Dermis microvascular lymphatic vessel endothelial cell (primary cell): ENCODE results near the gene DAPK2. TPM values are rescaled to one million over a fixed set of nuclear protein-coding genes. Genes with fewer than 3 reads are reported as not detected.

Source experiments
- DNase-seq, 2 donors: peaks; one replicate each; pipeline versions ENCODE4 v3.0.0 to v3.0.0-alpha.2; 2010; ENCODE audit warnings: low read depth in 2 of 2
- total RNA-seq: library from RNA; depleted of rRNA; stranded (reverse); fragments of >200 nt; gene quantifications from 2 replicates; pipeline ENCODE4 v1.2.1, GENCODE V29; 2014

Gene DAPK2
- total RNA-seq, 1 donor from 2014 or later, result 7.4 TPM

DNA sequence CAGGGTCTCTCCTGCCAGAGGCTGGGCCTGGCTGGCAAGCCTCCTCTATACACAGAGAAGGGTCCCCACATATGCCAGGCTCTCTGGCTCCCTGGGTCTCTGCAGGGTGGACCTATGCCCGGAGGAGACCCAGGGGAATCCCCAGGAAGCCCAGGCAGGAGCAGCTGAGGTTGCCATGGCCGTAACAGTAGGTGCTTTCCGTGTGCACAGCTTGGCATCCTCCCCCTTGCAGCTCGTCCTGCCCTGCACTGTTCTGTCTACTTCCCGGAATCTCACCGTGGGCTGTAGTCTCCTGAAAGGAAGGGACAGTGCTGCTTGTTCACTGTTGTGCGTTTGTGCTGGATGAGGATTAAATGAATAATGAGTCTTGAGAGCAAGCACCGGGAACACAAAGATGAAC is 47.8 kb downstream of the DAPK2 start:
- DNase-seq, result peak in 1 of 2 donors; percentile 27

DNA sequence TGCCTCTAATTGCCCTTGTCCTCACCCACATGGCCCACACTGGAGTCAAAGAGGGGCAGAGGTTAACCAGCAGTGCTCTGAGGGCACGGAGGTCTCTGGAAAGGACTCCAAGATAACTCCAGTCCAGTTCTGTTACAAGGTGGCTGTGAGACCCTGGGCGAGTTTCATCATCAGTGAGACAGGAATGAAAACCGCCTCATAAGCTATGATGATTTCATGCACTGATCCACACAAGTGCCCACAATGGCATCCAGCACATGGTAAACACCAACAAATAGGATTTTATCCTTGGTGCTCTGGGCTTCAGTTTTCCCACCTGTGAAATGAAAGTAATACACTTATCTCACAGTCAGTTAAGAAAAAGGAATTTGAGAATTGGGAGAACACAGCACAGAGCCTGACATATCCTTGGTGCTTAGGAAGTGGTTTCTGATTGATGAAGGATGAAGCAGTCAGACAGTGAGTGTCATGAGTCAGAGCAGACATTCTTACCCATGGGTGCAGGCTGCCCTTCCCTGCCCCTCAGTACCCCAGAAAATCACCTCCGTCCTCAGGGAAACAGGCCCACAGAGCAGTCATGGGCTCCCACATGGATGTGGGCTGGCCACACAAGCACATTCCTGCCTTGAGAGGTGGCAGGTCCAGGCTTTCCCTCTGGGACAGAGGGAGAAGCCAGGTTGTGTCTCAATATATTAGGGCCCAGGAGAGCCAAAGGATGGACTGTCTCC is 48.4 kb downstream of the DAPK2 start:
- no peak for DNase-seq

DNA sequence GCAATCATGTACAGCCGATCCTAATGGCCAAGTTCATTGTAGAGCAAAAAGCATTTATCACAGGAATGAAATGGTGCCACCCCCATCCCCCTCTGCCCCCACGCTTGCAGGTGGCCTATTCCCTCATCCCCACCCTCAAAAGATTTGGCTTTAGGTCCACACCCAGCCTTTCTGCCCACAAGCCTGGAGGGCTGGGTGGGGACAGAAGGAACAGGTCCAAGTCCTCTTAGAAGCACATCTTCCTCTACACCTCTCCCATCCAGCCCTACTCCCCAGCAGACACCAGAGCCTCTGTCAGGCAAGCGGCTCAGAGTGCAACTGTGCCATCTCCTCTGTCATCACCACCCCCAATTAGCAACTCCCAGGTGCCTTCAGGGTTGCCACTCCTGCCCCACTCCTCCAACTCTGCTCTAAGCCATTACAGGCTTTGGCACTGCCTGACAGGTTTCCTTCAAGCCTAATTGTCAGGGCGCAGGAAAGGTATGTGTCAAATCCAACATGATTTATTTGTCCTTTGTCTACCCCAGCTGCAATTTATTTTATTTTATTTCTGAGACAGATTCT is 49.4 kb downstream of the DAPK2 start:
- no peak for DNase-seq

DNA sequence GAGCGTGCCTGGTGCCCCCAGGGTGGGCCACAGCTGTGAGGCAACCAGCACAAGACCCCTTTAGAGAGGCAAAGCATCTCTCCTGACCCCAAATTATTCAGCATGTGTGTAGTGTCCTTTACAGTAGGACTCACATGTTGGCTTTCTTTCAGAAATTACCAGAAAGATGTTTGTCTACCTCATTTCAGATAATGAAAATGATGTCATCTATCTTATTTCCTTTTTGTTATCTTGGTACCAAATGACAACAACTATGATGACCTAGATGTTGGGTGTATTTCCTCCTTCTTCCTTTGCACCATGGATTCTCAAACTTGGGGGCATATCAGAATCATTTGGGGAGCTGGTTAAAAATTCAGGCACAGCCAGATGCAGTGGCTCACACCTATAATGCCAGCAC is 50.5 kb downstream of the DAPK2 start:
- no peak for DNase-seq

DNA sequence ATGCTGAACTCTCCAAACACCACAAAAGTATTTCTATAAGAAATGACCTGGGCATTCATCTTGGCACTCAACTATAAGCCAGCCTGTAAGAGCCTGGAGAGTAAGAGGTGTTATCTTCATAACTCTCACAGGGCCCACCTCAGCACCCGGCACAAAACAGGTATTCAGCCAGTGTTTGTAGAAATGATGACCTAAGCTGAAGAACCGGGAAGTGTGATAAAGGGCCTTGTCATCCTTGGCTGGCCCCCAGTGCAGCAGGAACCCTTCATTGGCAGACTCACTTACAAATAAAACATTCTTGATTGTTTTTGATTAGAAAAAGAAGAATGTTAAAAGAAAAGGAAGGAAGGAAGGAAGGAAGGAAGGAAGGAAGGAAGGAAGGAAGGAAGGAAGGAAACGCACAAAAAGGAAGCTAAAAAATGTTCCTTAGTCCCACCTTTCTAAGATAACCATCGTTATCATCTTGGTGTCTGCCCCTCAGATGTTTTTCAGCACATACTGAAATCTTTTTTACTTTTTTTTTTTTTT is 52.1 kb downstream of the DAPK2 start:
- no peak for DNase-seq

DNA sequence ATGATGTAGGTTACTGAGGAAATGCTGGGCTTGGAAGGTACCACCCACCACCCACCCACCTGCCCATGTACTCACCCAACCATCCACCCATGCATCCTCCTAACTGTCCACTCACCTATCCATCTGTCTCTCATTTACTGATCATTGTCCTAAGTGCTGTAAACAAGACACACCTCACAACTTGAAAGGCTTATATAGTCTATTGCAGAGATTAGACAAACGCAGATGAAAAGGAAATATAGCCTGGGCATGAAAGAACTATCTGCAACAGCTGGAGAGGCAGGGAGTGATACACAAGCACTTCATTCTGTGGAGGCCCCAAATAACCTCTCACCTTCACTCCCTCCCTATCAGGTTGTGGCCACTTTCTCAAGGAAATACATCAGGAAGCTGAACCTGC is 54.0 kb downstream of the DAPK2 start:
- DNase-seq, result no peak

DNA sequence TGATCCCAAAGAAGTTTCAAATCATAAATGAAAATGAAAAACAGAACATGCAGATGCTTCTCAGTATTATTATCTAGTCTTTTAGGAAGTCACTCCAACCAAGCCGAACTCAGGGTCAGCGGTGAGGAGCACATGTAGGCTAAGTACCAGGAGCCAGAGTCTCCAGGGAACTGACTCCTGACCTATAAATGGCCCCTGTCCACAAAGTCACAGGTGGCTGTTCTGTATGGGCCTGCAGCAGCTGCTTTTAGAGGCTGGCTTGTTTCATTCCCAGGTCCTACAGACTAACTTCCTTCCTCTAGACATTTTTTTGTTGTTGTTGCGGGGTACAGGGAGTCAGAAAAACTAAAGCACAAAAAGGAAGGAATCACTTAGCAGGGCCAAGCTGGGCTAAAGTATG is 54.6 kb downstream of the DAPK2 start:
- DNase-seq, result peak; percentile 23 to 52

DNA sequence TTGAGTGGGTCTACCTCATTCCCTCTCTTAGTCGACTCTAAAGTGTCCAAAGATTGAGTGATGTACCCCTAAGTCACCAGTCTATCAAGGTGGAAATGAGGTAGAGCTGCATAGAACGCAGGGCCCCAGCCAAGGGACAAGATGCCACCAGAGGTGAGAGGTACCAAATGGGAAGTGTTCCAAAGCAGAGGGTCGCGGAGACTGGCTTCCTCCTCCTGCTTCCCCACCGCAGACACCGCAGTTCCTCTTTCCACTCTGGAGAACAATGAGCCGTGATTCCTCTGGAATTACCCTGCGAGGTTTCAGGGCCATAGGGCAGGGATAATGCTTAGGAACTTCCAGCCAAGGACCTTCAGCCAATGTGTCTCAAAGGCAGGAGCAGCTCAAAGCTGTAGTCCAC is 55.8 kb downstream of the DAPK2 start:
- DNase-seq, result peak in 1 of 2 donors; percentile 12

DNA sequence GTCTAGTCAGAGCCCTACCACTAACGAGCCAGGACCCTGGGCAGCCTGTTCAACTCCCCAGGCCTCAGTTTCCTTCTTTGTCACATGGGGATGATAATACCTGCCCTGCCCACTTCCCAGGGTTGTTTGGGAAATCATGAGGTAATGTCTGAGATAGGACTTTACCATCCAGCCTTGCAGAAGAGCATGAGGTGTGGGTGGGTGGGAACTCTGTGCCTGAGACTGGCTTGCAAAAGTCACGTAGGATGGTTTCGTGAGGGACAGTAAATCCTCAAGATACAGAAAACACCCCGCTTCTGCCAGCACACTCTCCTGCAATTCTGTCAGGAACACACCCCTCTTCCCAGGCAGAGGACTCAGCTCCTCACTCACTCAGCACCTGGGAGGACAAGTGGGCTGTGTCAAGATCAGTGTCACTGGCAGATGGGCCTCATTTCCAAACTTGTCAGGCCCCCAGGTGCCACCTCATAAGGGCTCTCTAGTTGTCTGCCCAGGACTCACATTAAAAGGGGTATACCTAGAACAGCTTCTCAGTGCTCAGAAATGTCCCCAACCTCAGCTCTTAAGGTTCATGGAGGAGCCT is 58.4 kb downstream of the DAPK2 start:
- no peak for DNase-seq

DNA sequence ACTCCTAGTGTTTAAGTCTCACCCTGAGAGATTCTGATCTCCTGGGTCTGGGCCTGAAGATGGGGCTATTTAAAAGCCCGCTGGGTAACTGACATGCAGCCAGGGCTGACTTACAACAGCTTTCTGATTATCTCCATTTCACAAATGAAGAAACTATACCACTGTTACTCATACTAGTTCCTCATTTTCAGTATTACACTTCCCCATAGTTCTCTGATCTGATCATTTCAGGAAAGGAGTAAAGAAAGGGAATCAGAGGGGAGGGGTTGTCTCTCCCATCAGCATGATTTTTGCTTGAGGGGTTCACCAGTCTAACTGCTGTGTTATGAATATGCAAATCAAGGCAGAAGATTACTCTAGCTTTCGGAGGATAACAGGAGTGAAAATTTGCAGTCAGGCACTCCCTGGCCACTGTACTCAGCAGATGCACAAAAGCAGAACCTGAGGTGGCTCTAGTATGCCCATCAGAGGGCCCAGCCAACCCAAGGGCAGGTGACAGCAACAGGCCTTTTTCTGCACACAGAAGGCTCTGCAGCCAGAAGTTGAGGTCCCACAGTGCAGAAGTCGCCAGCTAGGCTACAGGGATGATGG is 59.4 kb downstream of the DAPK2 start:
- no peak for DNase-seq

DNA sequence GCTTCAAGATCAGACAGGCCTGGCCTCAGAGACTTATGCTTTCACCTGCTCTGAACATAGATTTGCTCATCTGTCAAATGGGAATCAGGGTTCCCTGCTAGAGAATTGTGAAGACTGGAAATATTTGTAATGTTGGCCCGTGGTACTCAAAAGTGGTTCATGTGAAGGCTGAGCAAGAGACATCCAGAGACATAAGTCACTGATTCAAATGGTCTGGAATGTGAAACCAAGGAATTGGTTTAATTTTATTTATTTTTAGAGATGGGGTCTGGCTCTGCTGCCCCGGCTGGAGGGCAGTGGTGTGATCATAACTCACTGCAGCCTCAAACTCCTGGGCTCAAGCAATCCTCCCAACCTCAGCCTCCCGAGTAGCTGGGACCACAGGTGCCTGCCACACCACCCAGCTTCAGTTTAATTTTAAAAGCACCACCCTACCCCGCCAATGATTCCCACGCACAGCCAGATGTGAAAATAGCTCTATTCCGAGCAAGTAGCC is 60.1 kb downstream of the DAPK2 start:
- DNase-seq, result no peak

DNA sequence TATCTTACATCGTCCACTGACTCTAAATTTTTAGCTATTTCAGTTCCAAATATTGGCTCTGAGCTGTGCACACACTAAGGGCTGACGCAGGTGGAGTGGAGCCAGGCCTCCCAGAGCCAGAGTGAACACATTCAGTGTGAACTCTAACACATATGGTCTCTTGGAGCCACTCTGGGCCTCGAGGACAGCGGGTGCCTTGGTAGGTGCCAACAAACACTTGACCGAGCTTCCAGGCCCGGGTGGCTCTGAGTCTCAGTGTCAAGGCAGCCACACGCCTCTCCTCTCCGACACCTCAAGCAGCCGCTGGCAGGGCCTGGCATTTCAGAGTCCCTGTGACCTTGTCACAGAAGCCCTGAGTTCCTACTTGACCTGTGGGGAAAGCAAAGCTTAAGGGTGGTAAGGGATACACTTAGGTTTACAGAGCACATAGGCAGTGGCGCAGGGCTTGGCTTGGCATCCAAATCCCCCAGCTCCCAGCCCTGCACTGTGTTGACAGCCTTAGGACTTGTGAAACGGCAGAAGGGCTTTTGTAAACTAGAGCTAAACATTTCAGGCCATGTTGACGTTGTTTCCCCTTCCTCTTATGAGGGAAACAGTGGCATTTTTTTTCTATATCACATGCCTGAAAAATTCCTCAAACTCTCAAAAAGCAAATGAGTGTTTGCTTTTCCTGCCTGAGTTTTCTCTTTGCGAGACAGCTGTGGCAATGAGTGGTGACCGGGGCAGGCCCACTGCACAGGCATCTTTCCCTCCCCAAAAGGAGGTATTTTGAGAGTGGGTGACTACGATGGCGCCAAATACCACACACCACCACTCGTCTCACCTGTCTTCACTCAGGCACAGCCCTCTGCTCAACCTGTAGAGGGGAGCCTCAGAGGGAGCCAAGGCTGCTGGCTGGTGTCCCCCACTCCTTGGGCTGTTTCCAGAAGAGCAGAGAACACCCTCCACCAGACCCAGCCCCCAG is 60.8 kb downstream of the DAPK2 start:
- DNase-seq, result peak; percentile 54 to 74

DNA sequence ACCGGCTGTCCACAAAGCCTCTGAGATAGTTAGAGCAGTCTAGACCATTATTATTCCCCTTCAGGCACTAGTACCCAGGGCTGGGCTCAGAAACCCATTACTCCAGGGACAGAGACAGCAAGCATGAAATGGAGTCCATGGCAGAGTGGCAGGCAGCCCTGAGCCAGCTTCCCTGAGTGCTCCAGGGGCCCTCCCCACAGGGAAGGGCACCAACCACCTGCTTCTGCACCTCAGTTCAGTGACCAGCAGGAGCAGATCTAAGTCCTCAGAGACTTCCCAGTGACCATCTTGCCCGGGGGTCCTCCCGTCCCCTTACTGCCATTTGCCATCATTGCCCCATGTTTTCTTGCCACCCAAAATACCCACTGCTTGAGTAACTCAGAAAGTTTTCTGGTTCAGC is 62.0 kb downstream of the DAPK2 start:
- DNase-seq, result no peak

DNA sequence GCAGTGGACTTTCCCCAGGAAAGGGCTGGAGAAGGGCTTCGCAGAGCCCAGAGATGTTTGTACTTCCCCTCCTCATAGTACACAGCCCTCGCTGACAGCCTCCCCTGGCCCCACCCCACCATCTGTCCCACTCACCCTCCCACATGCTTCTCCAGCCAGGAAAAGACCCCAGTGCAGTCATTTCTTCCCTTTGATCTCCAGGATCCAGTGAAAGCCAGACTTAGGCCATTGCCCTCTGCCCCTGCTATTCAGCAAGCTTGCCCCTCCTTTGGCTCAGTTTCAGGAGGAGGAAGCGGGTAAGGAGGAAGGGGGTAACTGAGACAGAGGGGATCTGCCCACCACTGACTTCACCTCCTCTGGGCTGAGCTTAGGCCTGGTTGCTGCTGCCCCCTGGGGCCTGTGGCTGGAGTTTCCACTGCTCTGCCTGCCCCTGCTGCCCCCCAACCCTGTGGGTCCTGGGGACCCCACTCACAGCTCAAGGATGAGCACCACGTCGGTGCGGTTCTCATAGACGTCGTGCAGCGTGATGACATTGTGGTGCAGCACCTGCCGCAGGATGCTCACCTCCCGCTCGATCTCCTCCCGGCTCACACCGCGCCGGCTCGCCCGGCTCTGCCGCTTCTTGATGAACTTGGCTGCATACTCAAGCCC is 63.1 kb downstream of the DAPK2 start:
- peak; percentile 36 to 72 for DNase-seq

DNA sequence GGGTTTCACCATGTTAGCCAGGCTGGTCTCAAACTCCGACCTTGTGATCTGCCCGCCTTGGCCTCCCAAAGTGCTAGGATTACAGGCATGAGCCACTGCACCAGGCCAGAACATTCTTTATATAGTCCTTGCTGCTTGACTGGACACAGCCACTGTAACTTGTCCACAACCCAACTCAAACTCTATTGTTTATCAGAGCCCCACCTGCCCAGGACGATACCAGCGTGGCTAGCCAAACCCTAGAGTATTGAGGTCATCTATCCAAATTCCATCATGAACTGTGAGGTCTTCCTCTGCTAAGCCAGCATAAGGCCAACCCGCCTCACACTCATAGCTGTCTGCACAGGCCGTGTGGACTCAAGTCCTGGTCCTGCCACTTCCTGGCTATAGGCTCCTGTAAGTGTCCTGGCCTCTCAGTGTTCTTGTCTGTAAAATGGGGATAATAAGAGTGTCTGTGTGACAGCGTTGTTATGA is 63.9 kb downstream of the DAPK2 start:
- no peak for DNase-seq

DNA sequence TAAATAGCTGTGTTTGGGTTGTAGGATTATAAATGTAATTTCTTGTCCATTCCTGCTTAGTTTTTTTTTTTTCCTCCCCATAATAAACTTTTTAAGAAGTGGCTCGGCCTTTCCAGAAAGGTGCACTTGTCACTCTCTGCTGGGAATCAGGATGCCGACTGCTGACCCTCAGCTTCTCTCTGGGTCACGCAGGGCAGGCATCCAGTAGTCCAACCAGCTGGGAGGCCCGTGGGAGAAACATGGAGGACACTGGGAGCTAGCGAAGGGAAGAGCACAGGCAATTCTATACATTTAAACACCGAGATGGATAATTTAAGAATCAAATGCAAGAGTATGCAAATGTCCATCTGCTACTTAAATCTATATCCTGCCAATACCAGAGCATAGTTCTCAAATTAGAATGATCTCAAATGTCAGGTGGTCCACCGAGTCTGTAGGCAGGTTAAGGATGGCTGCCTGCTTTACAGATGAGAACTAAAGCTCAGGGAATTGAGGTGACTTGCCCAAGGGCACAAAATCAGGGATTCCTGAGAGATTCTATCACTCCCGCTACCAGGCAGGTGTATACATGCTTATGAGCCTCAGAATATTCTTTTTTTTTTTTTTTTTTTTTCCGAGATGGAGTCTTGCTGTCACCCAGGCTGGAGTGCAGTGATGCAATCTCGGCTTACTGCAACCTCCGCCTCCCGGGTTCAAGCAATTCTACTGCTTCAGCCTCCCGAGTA is 64.5 kb downstream of the DAPK2 start:
- no peak for DNase-seq

DNA sequence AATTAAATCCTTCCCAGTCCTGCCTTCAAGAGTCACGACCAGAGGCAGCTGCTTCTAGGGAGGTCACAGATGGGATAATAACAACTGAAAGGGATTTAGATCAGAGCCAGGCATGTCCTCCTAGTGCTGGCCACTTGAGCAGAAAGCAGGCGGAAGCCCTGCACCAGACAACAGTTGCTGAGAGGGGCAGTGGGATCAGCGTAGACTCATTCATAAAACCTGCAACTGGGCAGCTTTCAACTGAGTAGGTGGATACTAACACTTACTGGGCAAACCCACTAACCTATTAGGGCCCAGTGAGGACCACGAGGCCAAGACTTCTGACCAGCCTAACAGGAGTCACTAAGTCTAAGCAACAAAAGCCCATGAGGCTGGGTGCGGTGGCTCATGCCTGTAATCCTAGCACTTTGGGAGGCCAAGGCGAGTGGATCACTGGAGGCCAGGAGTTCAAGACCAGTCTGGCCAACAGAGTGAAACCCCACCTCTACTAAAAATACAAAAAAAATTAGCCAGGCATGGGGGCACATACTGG is 67.0 kb downstream of the DAPK2 start:
- no peak for DNase-seq

DNA sequence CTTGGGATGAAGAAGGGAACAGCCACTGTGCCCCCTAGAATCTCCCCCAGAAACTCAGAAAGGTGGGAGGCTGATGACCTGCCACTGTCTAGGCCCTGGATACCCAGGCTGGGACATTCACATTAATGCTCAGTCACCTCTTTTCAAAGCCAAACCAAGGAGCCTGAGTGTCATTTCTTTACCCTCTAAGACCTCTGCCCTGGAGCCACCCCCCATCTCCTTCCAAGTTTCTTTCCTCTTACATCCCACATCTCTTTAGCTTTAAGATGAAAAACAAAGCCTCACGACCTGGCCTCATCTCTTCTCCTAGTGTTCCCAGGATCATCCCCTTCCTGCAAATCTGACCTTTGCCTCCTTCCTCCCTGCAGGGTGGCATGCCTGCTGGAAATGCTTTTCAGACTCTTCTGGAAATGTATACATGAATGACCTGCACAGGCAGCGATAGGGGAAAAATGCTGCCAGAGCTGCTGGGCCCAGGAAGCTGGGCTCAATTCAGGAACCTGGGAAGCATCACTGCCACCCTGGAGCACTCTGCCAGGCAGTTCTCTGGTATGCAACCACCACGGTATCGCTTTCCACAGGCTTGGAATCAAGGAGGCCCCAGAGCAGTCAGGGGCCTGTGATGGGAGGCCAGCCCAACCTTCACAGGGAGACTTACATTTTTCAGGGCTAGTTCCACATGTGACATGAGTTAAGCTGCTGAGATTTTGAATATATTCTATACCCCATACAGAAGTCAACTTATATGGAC is 67.6 kb downstream of the DAPK2 start:
- no peak for DNase-seq

DNA sequence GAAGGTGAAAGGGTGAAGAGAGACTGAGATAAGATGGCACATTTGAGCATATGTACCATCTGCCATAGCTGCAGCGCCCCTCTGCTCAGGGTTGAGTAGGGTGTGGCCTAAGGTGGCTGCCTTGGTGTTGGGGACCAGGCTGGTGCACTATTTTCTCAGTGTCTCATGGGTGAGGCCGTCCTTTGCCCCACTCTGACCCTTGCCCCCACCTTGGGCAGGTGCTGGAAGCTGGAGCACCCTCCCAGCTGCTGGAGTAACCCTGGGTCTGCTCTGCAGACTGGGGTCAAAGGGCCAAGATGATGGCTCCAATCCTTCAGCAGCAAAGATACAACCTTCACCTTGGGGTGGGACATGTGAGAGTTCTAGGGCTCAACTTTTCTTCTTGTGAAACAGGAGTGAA is 69.2 kb downstream of the DAPK2 start:
- no peak for DNase-seq
